ENCODE measurements around the gene KHDC4.
"Not testable (repeated sequence)": the region's sequence is repeated elsewhere in the genome, so short reads cannot be mapped to it uniquely, and the experiment has no call there.

KHDC4 gene

DNA sequence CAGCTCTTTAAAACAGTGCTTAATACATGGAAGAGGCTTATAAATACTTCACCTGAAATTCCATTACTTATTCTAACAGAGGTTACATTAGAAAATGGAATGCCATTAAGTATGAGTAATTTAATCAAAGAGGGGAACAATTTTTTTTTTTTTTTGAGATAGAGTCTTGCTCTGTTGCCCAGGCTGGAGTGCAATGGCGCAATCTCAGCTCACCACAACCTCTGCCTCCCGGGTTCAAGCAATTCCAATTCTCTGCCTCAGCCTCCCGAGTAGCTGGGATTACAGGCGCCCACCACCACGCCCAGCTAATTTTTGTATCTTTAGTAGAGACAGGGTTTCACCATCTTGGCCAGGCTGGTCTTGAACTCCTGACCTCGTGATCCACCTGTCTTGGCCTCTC lies 38.6 kb downstream of the KHDC4 start:
- POLR2A ChIA-PET = interaction anchor here (0.7 kb wide), 1 partner anchor 25 kb away, joined by 3 read pairs; no protein-coding TSS in a partner anchor
- CTCF ChIA-PET = interaction anchor here (0.5 to 1.0 kb wide), 4 partner anchors 13 to 171 kb away, joined by 3 to 5 read pairs (median 3); no protein-coding TSS in a partner anchor
- not testable (repeated sequence) for H3K4me3 ChIP-seq (ENCODE audit: low read depth, low read length); H3K27ac ChIP-seq (ENCODE audit: extremely low read depth, low read depth, low read length); H3K9me3 ChIP-seq (ENCODE audit: control insufficient read depth, insufficient read depth, low read depth, low read length); H3K4me1 ChIP-seq (ENCODE audit: control insufficient read depth, insufficient read depth, low read length)
- peak; percentile 62; the same call in 1 of the 2 replicates for TF ChIP-seq ZNF121 (tag by site-specific recombination; IDR thresholded peaks at IDR 0.05)
- H3K36me3 ChIP-seq (ENCODE audit: control insufficient read depth in 2 of 2, insufficient read depth in 1 of 2, low read length in 2 of 2) = peaks cover 17 to 43% of the 10 kb centered on the region in 2 experiments

GRCh38 chr1:155893389-155894142 lies 40.6 kb downstream of the KHDC4 start:
- Histone ChIP-seq H3K36me3 (ENCODE audit: control insufficient read depth in 2 of 2, insufficient read depth in 1 of 2, low read length in 2 of 2) (peaks cover 7 to 22% of the 10 kb centered on the region in 2 experiments), H3K4me3 (ENCODE audit: low read depth, low read length) (no peak overlapping the region), H3K9me3 (ENCODE audit: control insufficient read depth, insufficient read depth, low read depth, low read length) (no peaks in the 10 kb centered on the region), H3K27ac (ENCODE audit: extremely low read depth, low read depth, low read length) (no peak overlapping the region), H3K4me1 (ENCODE audit: control insufficient read depth, insufficient read depth, low read length) (no peaks in the 10 kb centered on the region)
- CTCF ChIA-PET = interaction anchor here (0.6 to 1.8 kb wide), 4 partner anchors 34 to 359 kb away, joined by 3 to 8 read pairs (median 4); no protein-coding TSS in a partner anchor
- POLR2A ChIA-PET = interaction anchor here (0.6 to 1.3 kb wide), 3 partner anchors 15 to 34 kb away, joined by 3 to 4 read pairs (median 3); partner anchors contain the start of gene SYT11
- no peak for TF ChIP-seq ZNF830 (tag by site-specific recombination; IDR thresholded peaks at IDR 0.05; ENCODE audit: low read depth)
- TF ChIP-seq ZBTB17 (tag by site-specific recombination; IDR thresholded peaks at IDR 0.05) = no peak
- TF ChIP-seq ZXDB (tag by site-specific recombination; IDR thresholded peaks at IDR 0.05) = no peak
- TF ChIP-seq ZNF274 (IDR thresholded peaks at IDR 0.05; ENCODE audit: low read length) = no peak
- TF ChIP-seq ZNF274 (tag by site-specific recombination; IDR thresholded peaks at IDR 0.05; ENCODE audit: borderline replicate concordance) = no peak
- TF ChIP-seq, protein P1, sequence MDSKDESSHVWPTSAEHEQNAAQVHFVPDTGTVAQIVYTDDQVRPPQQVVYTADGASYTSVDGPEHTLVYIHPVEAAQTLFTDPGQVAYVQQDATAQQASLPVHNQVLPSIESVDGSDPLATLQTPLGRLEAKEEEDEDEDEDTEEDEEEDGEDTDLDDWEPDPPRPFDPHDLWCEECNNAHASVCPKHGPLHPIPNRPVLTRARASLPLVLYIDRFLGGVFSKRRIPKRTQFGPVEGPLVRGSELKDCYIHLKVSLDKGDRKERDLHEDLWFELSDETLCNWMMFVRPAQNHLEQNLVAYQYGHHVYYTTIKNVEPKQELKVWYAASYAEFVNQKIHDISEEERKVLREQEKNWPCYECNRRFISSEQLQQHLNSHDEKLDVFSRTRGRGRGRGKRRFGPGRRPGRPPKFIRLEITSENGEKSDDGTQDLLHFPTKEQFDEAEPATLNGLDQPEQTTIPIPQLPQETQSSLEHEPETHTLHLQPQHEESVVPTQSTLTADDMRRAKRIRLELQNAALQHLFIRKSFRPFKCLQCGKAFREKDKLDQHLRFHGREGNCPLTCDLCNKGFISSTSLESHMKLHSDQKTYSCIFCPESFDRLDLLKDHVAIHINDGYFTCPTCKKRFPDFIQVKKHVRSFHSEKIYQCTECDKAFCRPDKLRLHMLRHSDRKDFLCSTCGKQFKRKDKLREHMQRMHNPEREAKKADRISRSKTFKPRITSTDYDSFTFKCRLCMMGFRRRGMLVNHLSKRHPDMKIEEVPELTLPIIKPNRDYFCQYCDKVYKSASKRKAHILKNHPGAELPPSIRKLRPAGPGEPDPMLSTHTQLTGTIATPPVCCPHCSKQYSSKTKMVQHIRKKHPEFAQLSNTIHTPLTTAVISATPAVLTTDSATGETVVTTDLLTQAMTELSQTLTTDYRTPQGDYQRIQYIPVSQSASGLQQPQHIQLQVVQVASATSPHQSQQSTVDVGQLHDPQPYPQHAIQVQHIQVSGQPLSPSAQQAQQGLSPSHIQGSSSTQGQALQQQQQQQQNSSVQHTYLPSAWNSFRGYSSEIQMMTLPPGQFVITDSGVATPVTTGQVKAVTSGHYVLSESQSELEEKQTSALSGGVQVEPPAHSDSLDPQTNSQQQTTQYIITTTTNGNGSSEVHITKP (tag by site-specific recombination; IDR thresholded peaks at IDR 0.05) = 0 out of 2 replicates have a peak, but pooled peaks have one; percentile 10
- TF ChIP-seq KLF1 (tag by site-specific recombination; IDR thresholded peaks at IDR 0.05) = no peak
- no peak for TF ChIP-seq GFI1B (tag by site-specific recombination; IDR thresholded peaks at IDR 0.05)
- no peak for TF ChIP-seq ZNF621 (tag by site-specific recombination; IDR thresholded peaks at IDR 0.05)
- no peak for TF ChIP-seq GLI4 (tag by site-specific recombination; IDR thresholded peaks at IDR 0.05)
- TF ChIP-seq, protein P2, sequence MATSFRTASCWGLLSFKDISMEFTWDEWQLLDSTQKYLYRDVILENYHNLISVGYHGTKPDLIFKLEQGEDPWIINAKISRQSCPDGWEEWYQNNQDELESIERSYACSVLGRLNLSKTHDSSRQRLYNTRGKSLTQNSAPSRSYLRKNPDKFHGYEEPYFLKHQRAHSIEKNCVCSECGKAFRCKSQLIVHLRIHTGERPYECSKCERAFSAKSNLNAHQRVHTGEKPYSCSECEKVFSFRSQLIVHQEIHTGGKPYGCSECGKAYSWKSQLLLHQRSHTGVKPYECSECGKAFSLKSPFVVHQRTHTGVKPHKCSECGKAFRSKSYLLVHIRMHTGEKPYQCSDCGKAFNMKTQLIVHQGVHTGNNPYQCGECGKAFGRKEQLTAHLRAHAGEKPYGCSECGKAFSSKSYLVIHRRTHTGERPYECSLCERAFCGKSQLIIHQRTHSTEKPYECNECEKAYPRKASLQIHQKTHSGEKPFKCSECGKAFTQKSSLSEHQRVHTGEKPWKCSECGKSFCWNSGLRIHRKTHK (tag by site-specific recombination; IDR thresholded peaks at IDR 0.05) = no peak
- no peak for TF ChIP-seq SETDB1 (IDR thresholded peaks at IDR 0.05; ENCODE audit: insufficient read length, low read length)
- TF ChIP-seq MZF1 (tag by site-specific recombination; IDR thresholded peaks at IDR 0.05; ENCODE audit: borderline replicate concordance) = no peak
- no peak for TF ChIP-seq ZNF529 (tag by site-specific recombination; IDR thresholded peaks at IDR 0.05; ENCODE audit: insufficient replicate concordance)
- no peak for TF ChIP-seq ZNF76 (tag by site-specific recombination; IDR thresholded peaks at IDR 0.05; ENCODE audit: borderline replicate concordance, low read depth)
- no peak for TF ChIP-seq ZNF510 (tag by site-specific recombination; IDR thresholded peaks at IDR 0.05; ENCODE audit: insufficient replicate concordance)
- no peak for TF ChIP-seq ZNF155 (tag by site-specific recombination; IDR thresholded peaks at IDR 0.05)
- TF ChIP-seq, protein P3, sequence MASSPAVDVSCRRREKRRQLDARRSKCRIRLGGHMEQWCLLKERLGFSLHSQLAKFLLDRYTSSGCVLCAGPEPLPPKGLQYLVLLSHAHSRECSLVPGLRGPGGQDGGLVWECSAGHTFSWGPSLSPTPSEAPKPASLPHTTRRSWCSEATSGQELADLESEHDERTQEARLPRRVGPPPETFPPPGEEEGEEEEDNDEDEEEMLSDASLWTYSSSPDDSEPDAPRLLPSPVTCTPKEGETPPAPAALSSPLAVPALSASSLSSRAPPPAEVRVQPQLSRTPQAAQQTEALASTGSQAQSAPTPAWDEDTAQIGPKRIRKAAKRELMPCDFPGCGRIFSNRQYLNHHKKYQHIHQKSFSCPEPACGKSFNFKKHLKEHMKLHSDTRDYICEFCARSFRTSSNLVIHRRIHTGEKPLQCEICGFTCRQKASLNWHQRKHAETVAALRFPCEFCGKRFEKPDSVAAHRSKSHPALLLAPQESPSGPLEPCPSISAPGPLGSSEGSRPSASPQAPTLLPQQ (tag by site-specific recombination; IDR thresholded peaks at IDR 0.05) = no peak
- TF ChIP-seq ZNF626 (tag by site-specific recombination; IDR thresholded peaks at IDR 0.05) = no peak
- no peak for TF ChIP-seq ZNF426 (tag by site-specific recombination; IDR thresholded peaks at IDR 0.05)
- TF ChIP-seq ZBTB26 (tag by site-specific recombination; optimal IDR thresholded peaks at IDR 0.05) = no peak
- TF ChIP-seq ZNF24 (tag by site-specific recombination; IDR thresholded peaks at IDR 0.05) = 0 out of 2 replicates have a peak, but pooled peaks have one; percentile 25
- TF ChIP-seq ZNF660 (tag by site-specific recombination; IDR thresholded peaks at IDR 0.05) = peak; percentile 72; the same call in 1 of the 2 replicates

Measured in HEK293 (cell line).